ENCODE measurements around the gene SLC26A4. TPM values are rescaled to one million over a fixed set of nuclear protein-coding genes. Genes with fewer than 3 reads are reported as not detected.

SLC26A4 gene
- total and polyA plus RNA-seq, 7 donors: 0.25 to 1.4 (median 0.57) TPM; not detected in 1

GRCh38 chr7:107754642-107755041 lies 94.0 kb downstream of the SLC26A4 start:
- H3K4me1 ChIP-seq: peaks cover 0 to 4% (median 0%) of the 10 kb centered on the region in 4 donors
- TF ChIP-seq POLR2AphosphoS5 (IDR thresholded peaks at IDR 0.05) (no peak), EP300 (IDR thresholded peaks at IDR 0.05) (no peak), CTCF (IDR thresholded peaks at IDR 0.05) (no peak), POLR2A (IDR thresholded peaks at IDR 0.05) (no peak)
- H3K27me3 ChIP-seq: no peaks in the 10 kb centered on the region
- H3K36me3 ChIP-seq: peaks cover 14 to 100% (median 53%) of the 10 kb centered on the region in 4 donors
- no peak overlapping the region for H3K27ac ChIP-seq
- H3K4me3 ChIP-seq: no peak overlapping the region
- no peak for DNase-seq
- 94 to 98% methylated on average over 2 of the region's 2 CpGs for WGBS, 2 donors
- intact Hi-C loops (cut with DNase I): no loop called here
- H3K9me3 ChIP-seq: no peaks in the 10 kb centered on the region

DNA sequence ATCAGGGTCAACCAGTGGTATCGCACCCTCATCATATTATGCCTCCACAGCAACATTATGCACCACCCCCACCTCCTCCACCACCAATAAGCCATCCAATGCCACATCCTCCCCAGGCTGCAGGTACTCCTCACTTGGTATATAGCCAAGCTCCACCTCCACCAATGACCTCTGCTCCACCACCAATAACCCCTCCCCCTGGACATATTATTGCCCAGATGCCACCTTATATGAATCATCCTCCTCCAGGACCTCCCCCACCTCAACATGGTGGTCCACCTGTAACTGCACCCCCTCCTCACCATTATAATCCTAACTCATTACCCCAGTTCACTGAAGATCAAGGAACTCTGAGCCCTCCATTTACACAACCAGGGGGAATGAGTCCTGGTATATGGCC lies 98.0 kb downstream of the SLC26A4 start:
- TF ChIP-seq EP300 (IDR thresholded peaks at IDR 0.05): no peak
- Histone ChIP-seq H3K27ac (no peak overlapping the region), H3K9me3 (no peaks in the 10 kb centered on the region), H3K4me1 (peaks cover 0 to 4% (median 0%) of the 10 kb centered on the region in 4 donors), H3K36me3 (peaks cover 14 to 75% (median 40%) of the 10 kb centered on the region in 4 donors), H3K27me3 (no peaks in the 10 kb centered on the region), H3K4me3 (no peak overlapping the region)
- DNase-seq: no peak
- intact Hi-C loops (cut with DNase I): no loop called here
- WGBS, 2 donors: 100% methylated on average over 1 of the region's 1 CpG

DNA sequence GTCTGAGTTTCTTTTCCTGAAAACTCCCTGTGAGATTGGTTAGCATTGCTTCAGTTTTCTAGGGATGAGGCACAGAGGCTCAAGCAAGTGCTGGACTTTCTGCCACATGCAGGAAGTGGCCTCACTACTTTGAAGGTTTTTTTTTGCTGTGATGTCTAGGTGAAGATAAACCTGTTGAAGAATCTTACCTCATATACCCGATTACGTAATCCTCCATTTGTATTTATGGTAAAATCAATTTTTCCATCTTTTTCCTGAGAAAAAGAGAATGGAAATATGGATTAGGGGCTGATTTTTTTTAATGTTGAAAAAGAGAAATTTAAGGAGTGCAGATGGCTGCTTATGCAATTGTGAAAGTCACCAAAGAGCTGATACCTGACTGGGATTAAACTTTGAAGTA lies 106.8 kb downstream of the SLC26A4 start:
- Histone ChIP-seq H3K4me3 (no peak overlapping the region), H3K36me3 (no peaks in the 10 kb centered on the region), H3K27ac (no peak overlapping the region), H3K4me1 (no peaks in the 10 kb centered on the region), H3K27me3 (no peaks in the 10 kb centered on the region), H3K9me3 (no peaks in the 10 kb centered on the region)
- WGBS, 2 donors: 95 to 96% methylated on average over 2 of the region's 2 CpGs
- DNase-seq: no peak
- intact Hi-C loops (cut with DNase I): no loop called here
- TF ChIP-seq CTCF (IDR thresholded peaks at IDR 0.05): no peak
- no peak for TF ChIP-seq POLR2A (IDR thresholded peaks at IDR 0.05)
- no peak for TF ChIP-seq EP300 (IDR thresholded peaks at IDR 0.05)
- no peak for TF ChIP-seq POLR2AphosphoS5 (IDR thresholded peaks at IDR 0.05)

Small RNA genes lying within 50 kb of the gene (small RNA-seq; reads per million reads assigned to genes)
- 0 reads per million in 3 donors for gene BANF1P5

Other genes starting within 250 kb of the SLC26A4 start
- 1 to 10 TPM in 1 of 4 donors, under 1 TPM in 2, not detected in 1; 0.28 to 1.1 (median 0.82) TPM for gene GPR22, start 190.8 kb upstream of the SLC26A4 start, total RNA-seq
- gene GPR22, start 190.8 kb upstream of the SLC26A4 start, polyA plus RNA-seq: under 1 TPM in 1 of 3 donors, not detected in 2; 0.10 TPM
- 10 to 100 TPM; 26.8 to 73.4 (median 30.2) TPM for gene COG5, start 96.9 kb upstream of the SLC26A4 start, total RNA-seq
- 10 to 100 TPM; 11.0 to 27.6 (median 15.7) TPM for gene COG5, start 96.9 kb upstream of the SLC26A4 start, polyA plus RNA-seq
- gene DUS4L, start 96.9 kb upstream of the SLC26A4 start, total RNA-seq: 10 to 100 TPM in 1 of 4 donors, 1 to 10 TPM in 3; 5.4 to 10.3 (median 8.3) TPM
- gene DUS4L, start 96.9 kb upstream of the SLC26A4 start, polyA plus RNA-seq: 1 to 10 TPM; 3.2 to 5.4 (median 4.3) TPM
- 100 to 1,000 TPM; 104 to 173 (median 137) TPM for gene BCAP29, start 80.6 kb upstream of the SLC26A4 start, total RNA-seq
- 10 to 100 TPM; 15.6 to 38.2 (median 19.9) TPM for gene BCAP29, start 80.6 kb upstream of the SLC26A4 start, polyA plus RNA-seq
- 10 to 100 TPM; 25.2 to 47.4 (median 38.9) TPM for gene CBLL1, start 83.3 kb downstream of the SLC26A4 start, total RNA-seq
- 10 to 100 TPM in 1 of 3 donors, 1 to 10 TPM in 2; 6.7 to 11.0 (median 7.8) TPM for gene CBLL1, start 83.3 kb downstream of the SLC26A4 start, polyA plus RNA-seq
- gene SLC26A3, start 142.4 kb downstream of the SLC26A4 start, total RNA-seq: 10 to 100 TPM in 1 of 4 donors, 1 to 10 TPM in 3; 4.8 to 12.0 (median 7.6) TPM
- gene SLC26A3, start 142.4 kb downstream of the SLC26A4 start, polyA plus RNA-seq: 1,000 to 10,000 TPM in 1 of 3 donors, 100 to 1,000 TPM in 2; 326 to 1,079 (median 751) TPM
- gene DLD, start 230.4 kb downstream of the SLC26A4 start, total RNA-seq: 100 to 1,000 TPM in 3 of 4 donors, 10 to 100 TPM in 1; 97.2 to 446 (median 124) TPM
- 100 to 1,000 TPM in 2 of 3 donors, 10 to 100 TPM in 1; 82.3 to 127 (median 111) TPM for gene DLD, start 230.4 kb downstream of the SLC26A4 start, polyA plus RNA-seq